Endothelial cell of umbilical vein (primary cell): Measurements from ENCODE around the gene C1orf159.

Experiments
- EZH2 ChIP-seq: IDR thresholded peaks from 2 replicates; pipeline ENCODE4 v1.6.1; 2012; ENCODE audit warnings: borderline replicate concordance, low read depth, mild to moderate bottlenecking, moderate library complexity, low read length, inconsistent platforms; ENCODE audit not compliant: severe bottlenecking
- FOS ChIP-seq: IDR thresholded peaks from 2 replicates; pipeline ENCODE4 v1.6.1; 2011; ENCODE audit warnings: mild to moderate bottlenecking, low read length, moderate library complexity, borderline replicate concordance; ENCODE audit not compliant: insufficient read depth
- GATA2 ChIP-seq: IDR thresholded peaks from 2 replicates; pipeline ENCODE4 v1.7.0; 2011; ENCODE audit warnings: low read depth, mild to moderate bottlenecking, moderate library complexity, mixed read lengths, low read length; ENCODE audit not compliant: insufficient read length, insufficient read depth
- JUN ChIP-seq: IDR thresholded peaks from 2 replicates; pipeline ENCODE4 v1.6.1; 2011; ENCODE audit warnings: borderline replicate concordance, low read depth; ENCODE audit not compliant: insufficient read length, insufficient read depth
- MAX ChIP-seq: IDR thresholded peaks from 2 replicates; pipeline ENCODE4 v1.6.1; 2011; ENCODE audit not compliant: insufficient read depth, insufficient read length
- MYC ChIP-seq: IDR thresholded peaks from one replicate; pipeline ENCODE4 v1.6.1; 2011; ENCODE audit warnings: mild to moderate bottlenecking, low read depth, low read length
- POLR2A ChIP-seq: IDR thresholded peaks from 2 replicates; pipeline ENCODE4 v1.6.1; 2012; ENCODE audit warnings: low read depth, mild to moderate bottlenecking, control low read depth, low read length
- POLR2AphosphoS5 ChIP-seq: IDR thresholded peaks from 2 replicates; pipeline ENCODE4 v1.6.1; 2012; ENCODE audit warnings: low read depth, mild to moderate bottlenecking, control low read depth, low read length, moderate library complexity; ENCODE audit not compliant: insufficient read depth
- TF ChIP-seq, protein P1 (sequence below), 2 donors: IDR thresholded peaks; 1 replicate in 1 of 2; 2 replicates in 1 of 2; pipeline ENCODE4 v1.5.1; 2011; ENCODE audit warnings: low read length in 2 of 2, mild to moderate bottlenecking in 2 of 2, moderate library complexity in 2 of 2, control low read depth in 1 of 2, inconsistent platforms in 1 of 2, low read depth in 1 of 2; ENCODE audit not compliant: insufficient read depth in 1 of 2; ENCODE audit errors: extremely low read depth in 1 of 2

- TF ChIP-seq MYC (no peak), POLR2A (no peak), MAX (no peak), JUN (no peak), EZH2 (no peak), POLR2AphosphoS5 (no peak), FOS (no peak), GATA2 (no peak)
- TF ChIP-seq, protein P1, sequence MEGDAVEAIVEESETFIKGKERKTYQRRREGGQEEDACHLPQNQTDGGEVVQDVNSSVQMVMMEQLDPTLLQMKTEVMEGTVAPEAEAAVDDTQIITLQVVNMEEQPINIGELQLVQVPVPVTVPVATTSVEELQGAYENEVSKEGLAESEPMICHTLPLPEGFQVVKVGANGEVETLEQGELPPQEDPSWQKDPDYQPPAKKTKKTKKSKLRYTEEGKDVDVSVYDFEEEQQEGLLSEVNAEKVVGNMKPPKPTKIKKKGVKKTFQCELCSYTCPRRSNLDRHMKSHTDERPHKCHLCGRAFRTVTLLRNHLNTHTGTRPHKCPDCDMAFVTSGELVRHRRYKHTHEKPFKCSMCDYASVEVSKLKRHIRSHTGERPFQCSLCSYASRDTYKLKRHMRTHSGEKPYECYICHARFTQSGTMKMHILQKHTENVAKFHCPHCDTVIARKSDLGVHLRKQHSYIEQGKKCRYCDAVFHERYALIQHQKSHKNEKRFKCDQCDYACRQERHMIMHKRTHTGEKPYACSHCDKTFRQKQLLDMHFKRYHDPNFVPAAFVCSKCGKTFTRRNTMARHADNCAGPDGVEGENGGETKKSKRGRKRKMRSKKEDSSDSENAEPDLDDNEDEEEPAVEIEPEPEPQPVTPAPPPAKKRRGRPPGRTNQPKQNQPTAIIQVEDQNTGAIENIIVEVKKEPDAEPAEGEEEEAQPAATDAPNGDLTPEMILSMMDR (IDR thresholded peaks at IDR 0.05; ENCODE audit: extremely low read depth in 1 of 2, insufficient read depth in 1 of 2, low read depth in 1 of 2, low read length in 2 of 2): no peak
Measured at GRCh38 chr1:1106510-1107221, 9.2 kb downstream of the C1orf159 start.
